Measurements from ENCODE around the gene AKAP6.

GRCh38 chr14:32432813-32433538 lies 103.9 kb downstream of the AKAP6 start:
- TF ChIP-seq TAF1 (IDR thresholded peaks at IDR 0.05; ENCODE audit: borderline replicate concordance, low read depth, low read length) (no peak), POLR2A (IDR thresholded peaks at IDR 0.05; ENCODE audit: low read depth, low read length) (no peak), POLR2AphosphoS5 (IDR thresholded peaks at IDR 0.05; ENCODE audit: low read depth, low read length) (no peak)
